Activated gamma-delta T cell treated with Interleukin-2 at 50 U/mL for 16 hours (primary cell): ENCODE results near the gene RIOX2.
A peak's percentile ranks its signal among the peaks of the same experiment; 100 is the strongest.

Experiments used
- DNase-seq: peaks from one replicate; pipeline ENCODE4 v3.0.0-alpha.2; 2020

The RIOX2 gene

GRCh38 chr3:97952280-97952679 lies 20.0 kb downstream of the RIOX2 start:
- DNase-seq: no peak

GRCh38 chr3:97950360-97950759 lies 21.9 kb downstream of the RIOX2 start:
- no peak for DNase-seq

- no peak for DNase-seq
Measured at GRCh38 chr3:97949743-97950142, 22.5 kb downstream of the RIOX2 start.

- no peak for DNase-seq
Measured at GRCh38 chr3:97949110-97949485, 23.1 kb downstream of the RIOX2 start.

DNA sequence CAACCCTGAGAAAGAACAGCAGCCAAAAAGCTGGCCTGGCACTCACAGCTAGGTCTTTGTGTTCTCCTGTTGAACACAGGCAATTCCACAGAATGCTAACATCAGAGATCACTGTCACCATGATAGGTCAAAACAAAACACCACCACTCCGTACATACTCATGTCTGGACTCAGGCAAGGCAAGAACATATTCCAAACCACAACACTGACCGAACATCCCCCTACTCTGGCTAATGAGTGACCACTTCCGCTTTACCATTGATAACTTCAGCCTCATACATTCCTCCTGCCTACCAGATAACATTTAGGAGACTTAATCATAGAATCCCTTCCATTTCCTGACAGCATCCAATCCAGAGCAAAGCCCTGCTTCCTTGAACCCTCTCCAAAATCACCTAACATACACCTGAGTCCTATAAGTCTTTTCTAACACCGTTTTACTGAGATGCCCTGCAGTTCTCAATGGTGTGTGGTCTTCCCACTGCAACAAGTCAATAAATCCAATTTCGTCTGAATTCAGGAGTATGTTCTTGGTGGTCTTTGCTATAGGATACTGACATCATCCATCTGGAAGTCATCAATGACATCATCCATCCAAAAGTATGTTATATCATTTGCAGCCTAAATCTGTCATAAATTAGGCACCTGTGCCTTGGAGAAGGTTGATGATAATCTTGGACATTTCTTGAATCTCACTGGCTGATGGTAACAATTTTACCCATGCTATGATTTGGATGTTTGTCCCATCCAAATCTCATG lies 23.7 kb downstream of the RIOX2 start:
- no peak for DNase-seq

DNA sequence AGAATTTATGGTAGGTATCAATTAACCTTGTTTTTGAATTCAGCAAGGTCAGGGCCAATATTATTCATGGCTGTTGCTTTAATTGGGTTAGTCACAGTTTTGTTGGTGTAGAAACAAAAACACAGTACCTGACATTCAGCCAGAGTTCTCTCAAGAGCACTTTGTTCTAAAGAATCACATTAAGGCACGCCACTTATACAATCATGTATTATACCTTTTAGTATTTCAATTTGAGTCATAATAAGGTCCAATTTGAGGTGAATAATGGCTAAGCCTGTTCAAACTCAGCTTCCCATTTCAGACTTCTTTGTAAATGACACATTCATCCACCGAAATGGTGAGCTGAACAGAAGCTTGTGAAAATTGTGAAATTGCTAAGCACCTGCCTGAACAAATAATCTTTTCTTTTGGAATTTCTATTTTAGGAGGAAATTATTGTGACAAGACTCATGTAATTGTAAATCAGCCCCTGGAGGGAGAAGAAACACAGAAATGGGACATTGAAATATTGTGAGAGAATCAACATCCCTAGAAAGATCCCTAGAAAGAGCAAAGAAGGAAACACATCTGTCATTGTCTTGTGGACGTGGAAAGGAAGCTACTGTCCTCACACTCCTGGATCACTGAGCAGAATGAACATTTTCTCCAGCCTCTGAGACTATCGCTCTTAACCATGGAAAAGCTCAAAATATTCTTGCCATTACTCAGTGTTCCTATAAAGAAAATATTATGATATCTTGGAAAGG lies 29.3 kb downstream of the RIOX2 start:
- no peak for DNase-seq

- DNase-seq: no peak
Measured at GRCh38 chr3:97940034-97940433, 32.2 kb downstream of the RIOX2 start.

DNA sequence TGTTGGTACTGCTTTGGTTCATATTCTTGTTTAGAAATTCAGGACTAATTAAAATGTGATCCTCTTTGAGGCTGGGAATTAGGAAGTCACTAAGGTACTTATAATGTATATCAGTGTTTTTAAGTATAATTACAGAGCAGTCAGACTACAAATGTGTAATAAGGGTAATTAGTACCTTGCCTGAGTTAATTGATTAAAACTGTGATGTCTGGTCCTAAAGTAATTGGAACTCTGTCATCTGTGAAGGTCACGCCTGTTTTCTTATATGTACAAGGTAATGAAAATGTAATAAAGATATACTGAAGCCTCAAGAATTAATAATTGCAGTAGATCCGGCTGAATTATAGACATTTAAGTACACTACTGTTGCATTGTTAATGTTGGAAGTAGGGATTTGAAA lies 32.8 kb downstream of the RIOX2 start:
- DNase-seq: no peak

GRCh38 chr3:97938444-97938843 lies 33.8 kb downstream of the RIOX2 start:
- DNase-seq: no peak

DNA sequence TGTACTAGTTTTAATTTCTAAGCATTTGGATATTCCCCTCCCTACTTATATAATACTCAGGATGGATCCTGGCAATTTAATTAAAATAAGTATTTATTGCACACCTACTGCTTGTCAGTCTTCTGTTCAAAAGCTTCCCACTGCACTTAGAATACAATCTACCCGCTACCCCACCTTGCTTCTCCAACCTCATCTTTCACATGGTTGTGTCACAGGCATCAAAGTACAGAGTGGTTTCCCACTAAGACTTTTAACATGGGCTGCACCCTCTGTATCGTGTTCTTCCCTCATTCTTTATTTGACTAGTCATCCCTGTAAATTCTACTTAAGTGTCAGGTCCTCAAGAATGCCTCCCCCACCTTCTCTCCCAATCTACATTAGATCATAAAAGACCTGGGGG lies 35.0 kb downstream of the RIOX2 start:
- DNase-seq: no peak

- DNase-seq: no peak
Measured at GRCh38 chr3:97935842-97936241, 36.4 kb downstream of the RIOX2 start.

DNA sequence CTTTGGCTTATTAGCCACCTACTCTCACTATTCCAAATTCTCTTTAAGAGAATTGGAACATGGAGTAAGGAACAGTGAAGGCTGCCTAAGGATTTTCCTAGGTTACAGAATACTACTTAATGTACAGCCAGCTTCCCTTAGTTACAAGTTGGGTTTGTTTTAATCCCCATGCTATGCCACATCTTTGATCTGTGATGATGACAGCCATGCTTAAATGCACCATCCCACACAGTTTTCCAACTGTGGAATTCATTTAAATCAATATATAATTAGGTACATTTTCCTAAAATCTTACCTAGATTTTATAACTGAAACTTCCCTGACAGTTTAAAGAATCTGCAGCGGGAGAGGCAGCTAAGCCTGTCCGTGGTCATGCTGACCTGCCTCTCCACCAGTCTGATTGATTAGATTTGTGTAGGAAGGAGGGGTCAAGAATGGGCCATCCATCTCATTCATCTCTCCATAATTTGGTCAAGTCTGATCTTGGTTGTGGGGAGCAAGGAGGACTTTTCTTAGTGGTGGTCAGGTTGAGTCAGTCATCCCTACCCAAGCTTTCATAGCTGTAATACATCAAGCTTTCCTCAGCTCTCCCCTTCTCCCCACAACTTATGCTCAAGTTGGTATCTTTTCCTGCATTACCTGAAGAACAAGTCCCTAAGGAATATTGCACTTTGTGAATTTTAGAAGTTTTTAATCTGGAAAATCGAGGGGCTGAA lies 37.1 kb downstream of the RIOX2 start:
- DNase-seq: no peak

DNA sequence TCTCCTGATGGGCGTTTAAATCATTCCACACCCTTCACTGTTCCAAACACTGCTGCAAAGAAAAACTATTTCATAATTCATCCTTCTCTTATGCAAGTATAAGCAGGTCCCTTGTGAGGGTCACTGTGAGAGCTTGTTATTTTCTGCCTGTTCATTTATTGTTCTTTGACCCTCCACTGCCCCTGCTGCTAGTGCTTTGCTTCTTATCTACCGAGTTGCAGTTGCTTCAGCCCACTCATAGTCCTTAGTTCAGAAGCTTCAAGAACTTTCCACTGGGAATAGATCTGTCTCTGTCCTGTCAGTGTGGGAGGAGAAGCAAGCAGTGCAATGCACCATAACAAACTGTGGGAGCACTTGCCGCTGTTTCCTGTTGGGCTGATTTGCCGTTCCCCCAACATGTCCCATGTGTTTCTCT lies 39.8 kb downstream of the RIOX2 start:
- DNase-seq: no peak

DNA sequence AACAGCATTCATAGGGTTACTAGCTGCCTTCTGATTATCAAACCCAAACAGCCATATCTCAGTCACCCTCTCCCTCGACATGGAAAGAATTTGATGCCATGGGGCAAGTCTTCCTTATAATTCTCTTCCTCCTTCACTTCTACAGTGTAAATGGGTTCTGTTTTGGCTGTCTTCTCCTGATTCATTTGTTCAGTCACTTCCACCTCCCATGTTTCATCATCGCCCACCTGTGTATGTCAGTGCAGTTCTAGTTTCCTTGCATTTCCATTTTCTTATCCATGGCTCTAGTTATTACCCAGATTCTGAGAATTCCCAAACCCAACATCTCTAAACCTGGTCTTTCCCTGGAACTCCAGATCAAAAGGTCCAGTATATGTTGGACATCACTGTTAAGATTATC lies 41.0 kb downstream of the RIOX2 start:
- DNase-seq: no peak

- DNase-seq: no peak
Measured at GRCh38 chr3:97930018-97930417, 42.2 kb downstream of the RIOX2 start.

- no peak for DNase-seq
Measured at GRCh38 chr3:97928986-97929385, 43.2 kb downstream of the RIOX2 start.

DNA sequence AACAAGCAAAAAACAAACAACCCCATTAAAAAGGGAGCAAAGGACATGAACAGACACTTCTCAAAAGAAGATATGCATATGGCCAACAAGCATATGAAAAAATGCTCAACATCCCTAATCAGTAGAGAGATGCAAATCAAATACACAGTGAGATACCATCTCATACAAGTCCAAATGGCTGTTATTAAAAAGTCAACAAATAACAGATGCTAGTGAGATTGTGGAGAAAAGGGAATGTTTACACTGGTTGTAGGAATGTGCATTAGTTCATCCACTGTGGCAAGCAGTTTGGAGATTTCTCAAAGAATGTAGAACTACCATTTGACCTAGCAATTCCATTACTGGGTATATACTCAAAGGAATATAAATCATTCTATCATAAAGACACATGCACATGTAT lies 44.5 kb downstream of the RIOX2 start:
- no peak for DNase-seq

DNA sequence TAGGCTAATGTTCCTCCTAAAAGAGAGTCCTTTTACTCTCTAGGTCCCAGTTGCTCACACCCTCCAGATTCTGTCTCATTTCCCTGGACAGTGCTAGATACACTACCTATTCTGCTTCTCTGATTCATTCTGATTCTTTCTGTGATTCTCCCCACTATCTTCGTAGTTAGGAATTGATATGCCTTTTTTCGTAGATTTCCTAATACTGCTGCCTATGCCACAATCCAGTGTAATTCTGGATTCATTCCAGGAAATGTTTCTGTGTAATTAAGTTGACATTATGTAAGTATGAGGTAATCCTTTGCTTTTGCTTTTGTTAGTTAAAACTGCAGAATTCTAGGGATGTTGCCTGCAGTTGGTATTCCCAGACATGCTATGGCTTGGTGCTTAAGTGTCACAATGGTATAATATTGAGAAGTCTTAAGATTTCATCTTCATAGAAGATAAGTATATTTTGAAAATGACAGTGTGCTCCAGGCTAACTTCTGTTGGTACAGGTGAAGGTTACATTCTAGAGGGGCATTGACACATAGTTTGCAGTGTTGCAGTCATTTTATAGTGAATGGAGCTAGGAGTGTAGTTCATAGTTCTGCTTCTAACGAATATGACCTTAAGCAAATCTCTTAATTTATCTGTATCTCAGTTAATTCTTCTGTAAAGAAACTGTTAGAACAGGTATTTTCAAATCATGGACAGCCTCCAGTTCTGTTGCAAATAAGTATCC lies 54.3 kb downstream of the RIOX2 start:
- no peak for DNase-seq

DNA sequence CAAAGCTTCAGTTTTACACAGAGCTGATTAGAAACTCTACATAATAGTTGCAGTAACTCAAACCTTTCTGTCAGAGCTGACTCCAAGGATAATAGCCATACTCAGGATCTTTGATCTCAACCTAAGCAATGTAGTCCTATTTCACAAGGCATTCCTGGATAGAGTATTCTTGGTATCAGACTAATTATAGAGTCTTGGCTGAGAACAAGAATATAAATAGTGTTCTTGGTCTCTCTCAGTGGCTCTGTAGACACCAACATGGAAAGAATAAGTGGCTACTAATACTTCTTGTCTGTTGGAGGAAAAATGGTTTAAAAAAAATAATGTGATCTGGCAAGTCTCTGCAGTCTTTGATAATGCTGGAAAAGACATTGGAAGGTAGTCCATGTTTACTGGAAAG lies 55.7 kb downstream of the RIOX2 start:
- DNase-seq: no peak

DNA sequence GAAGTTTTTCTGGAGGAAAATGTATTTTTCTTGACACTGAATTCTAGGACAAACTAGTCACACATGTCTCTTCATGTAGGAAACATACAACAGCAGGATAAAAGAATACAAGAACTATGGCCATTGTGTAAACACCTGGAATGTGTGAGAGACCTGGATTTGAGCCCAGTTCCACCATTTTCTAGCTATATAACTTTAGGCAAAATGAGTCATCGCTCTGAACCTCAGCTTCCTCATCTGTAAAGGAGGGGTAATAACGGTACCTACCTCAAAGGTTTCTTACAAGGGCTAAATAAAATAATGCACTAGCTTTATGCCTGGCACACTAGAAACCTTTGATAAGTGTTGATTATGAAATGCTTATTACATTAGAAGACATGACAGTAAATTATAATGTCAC lies 57.8 kb downstream of the RIOX2 start:
- DNase-seq: no peak

DNA sequence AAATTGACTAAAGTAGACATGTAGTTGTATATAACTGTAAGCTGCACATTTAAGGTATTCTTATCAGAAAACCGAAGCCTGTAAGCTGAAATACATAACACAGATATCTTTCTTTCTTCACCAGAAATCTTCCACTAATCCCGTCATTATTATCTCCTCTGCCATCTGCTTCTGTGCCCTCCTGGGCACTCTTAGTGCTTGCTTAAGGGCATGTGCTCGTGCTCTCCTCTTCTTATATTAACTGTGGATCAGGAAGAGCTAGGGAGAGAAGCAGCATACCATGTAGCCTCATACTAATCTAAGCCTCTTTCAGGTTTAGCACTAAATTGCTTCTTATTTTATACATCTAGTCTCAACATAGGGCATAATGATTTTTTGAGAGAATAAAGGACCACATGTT lies 60.8 kb downstream of the RIOX2 start:
- no peak for DNase-seq

DNA sequence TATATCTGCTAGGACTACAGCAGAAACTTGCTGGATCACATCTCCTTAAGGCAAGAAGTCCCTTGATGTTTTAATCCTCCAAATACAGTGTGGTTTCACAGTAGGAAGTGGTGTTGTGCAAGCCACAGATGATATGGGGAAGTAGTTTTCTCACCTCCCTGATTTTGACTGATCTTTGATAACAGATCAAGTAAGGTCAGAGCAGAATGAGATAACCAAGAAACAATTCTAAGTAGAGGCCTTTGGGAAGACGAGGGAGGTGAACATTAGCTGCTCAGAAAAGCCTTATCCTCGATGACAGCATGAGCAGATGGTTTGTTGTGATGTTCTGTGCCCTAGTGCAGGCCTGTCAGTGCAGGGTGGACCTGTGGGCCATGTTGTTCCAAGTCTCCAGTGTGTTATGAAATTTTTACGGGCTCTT lies 61.3 kb downstream of the RIOX2 start:
- DNase-seq: peak; percentile 6

DNA sequence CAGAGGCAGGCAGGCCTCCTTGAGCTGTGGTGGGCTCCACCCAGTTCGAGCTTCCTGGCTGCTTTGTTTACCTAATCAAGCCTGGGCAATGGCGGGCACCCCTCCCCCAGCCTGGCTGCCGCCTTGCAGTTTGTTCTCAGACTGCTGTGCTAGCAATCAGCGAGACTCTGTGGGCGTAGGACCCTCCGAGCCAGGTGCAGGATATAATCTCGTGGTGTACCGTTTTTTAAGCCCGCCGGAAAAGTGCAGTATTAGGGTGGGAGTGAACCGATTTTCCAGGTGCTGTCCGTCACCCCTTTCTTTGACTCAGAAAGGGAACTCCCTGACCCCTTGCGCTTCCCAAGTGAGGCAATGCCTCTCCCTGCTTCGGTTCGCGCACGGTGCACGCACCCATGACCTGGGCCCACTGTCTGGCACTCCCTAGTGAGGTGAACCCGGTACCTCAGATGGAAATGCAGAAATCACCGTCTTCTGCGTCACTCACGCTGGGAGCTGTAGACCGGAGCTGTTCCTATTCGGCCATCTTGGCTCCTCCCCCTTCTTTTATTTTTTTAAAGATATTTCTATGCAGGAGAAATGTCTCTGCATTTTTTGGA lies 61.9 kb downstream of the RIOX2 start:
- peak; percentile 44 for DNase-seq
